K562 (cell line): ENCODE data around the gene INTS4. TPM values are rescaled to one million over a fixed set of nuclear protein-coding genes. Genes with fewer than 3 reads are reported as not detected.

ENCODE experiments used
- ATAC-seq: fragments of 200-7000 bp; cut with Tn5 transposase; 3 replicates; pipeline ENCODE4 v1.9.1; 2020; ENCODE audit warnings: moderate library complexity
- BruUV-seq: library from RNA; stranded (reverse); fragments of 400-500 nt; replicated peaks from 2 replicates; lab custom pipeline; 2021; lab: Mats Ljungman, UMichigan
- CTCF ChIA-PET: fragments of 300-600 bp; formaldehyde crosslinking; extraction: SDS; loops from one replicate; lab custom pipeline; 2021; ENCODE audit warnings: low intra/inter-chr PET ratio; lab: Yijun Ruan, JAX
- POLR2A ChIA-PET: fragments of 300-600, 350-650 bp; sonication (Branson Sonifier 250); formaldehyde crosslinking; extraction: SDS; loops from one replicate; lab custom pipeline; 2021; ENCODE audit warnings: antibody characterized with exemption, inconsistent platforms; lab: Yijun Ruan, JAX
- DNase-seq, 4 experiments: peaks; one replicate each; pipeline versions ENCODE4 v3.0.0 to v3.0.0-alpha.2; 2011 to 2018; ENCODE audit warnings: low spot score in 3 of 4, mixed read lengths in 3 of 4; ENCODE audit errors: extremely low read depth in 1 of 4
- FAIRE-seq: peaks from 2 replicates; lab custom pipeline; 2011; peaks lifted over from hg19 to GRCh38; lab: Jason Lieb, UNC
- H2AFZ ChIP-seq: 2 replicates; pipeline ENCODE4 v1.6.0; 2011; ENCODE audit warnings: low read depth, low read length, control low read depth, inconsistent platforms
- H3K27ac ChIP-seq: fragments of 200-600 bp; 3 replicates; pipeline ENCODE4 v1.8.0; 2011; ENCODE audit warnings: low read depth, mild to moderate bottlenecking, control low read depth, inconsistent platforms, low read length, moderate library complexity, mixed read lengths; ENCODE audit errors: extremely low read depth
- H3K27me3 ChIP-seq, 2 experiments: fragments of 300-600 bp in 1 of 2; 2 replicates in 1 of 2; 3 replicates in 1 of 2; pipeline versions ENCODE4 v1.6.0 to v1.8.0; 2011; ENCODE audit warnings: inconsistent platforms in 2 of 2, low read length in 2 of 2, mild to moderate bottlenecking in 1 of 2, mixed read lengths in 1 of 2, moderate library complexity in 1 of 2; ENCODE audit not compliant: control insufficient read depth in 2 of 2, insufficient read depth in 2 of 2
- H3K36me3 ChIP-seq: fragments of 300-600 bp; 3 replicates; pipeline ENCODE4 v1.8.0; 2011; ENCODE audit warnings: mild to moderate bottlenecking, low read length, inconsistent platforms; ENCODE audit not compliant: control insufficient read depth, insufficient read depth
- H3K4me1 ChIP-seq, 2 experiments: fragments of 200-600 bp in 1 of 2; replicated peaks in 1 of 2; 2 replicates in 1 of 2; 3 replicates in 1 of 2; pipeline versions ENCODE4 v1.5.1 to v1.8.0; 2011; ENCODE audit warnings: inconsistent platforms in 2 of 2, low read length in 2 of 2, mild to moderate bottlenecking in 1 of 2, mixed read lengths in 1 of 2, moderate library complexity in 1 of 2; ENCODE audit not compliant: control insufficient read depth in 2 of 2, insufficient read depth in 2 of 2
- H3K4me2 ChIP-seq: 2 replicates; pipeline ENCODE4 v1.6.1; 2011; ENCODE audit warnings: low read length, control low read depth, inconsistent platforms, mixed read lengths; ENCODE audit not compliant: insufficient read depth
- H3K4me3 ChIP-seq: fragments of 200-600 bp; sonication (generic), shearing (Covaris generic); 2 replicates; pipeline ENCODE4 v1.5.1; 2016; ENCODE audit warnings: control low read depth, inconsistent platforms
- H3K79me2 ChIP-seq: fragments of 200-600 bp; 3 replicates; pipeline ENCODE4 v1.8.0; 2011; ENCODE audit warnings: low read length, inconsistent platforms; ENCODE audit not compliant: control insufficient read depth, insufficient read depth
- H3K9ac ChIP-seq, 2 experiments: 2 replicates each; pipeline versions ENCODE4 v1.6.0 to v1.6.1; 2011; ENCODE audit warnings: low read depth in 2 of 2, low read length in 2 of 2, control low read depth in 1 of 2, inconsistent platforms in 1 of 2, mild to moderate bottlenecking in 1 of 2, mixed read lengths in 1 of 2; ENCODE audit not compliant: insufficient read depth in 1 of 2
- H3K9me1 ChIP-seq: one replicate; pipeline ENCODE4 v1.6.0; 2011; ENCODE audit warnings: inconsistent platforms, mild to moderate bottlenecking, low read length, moderate library complexity; ENCODE audit not compliant: control insufficient read depth, insufficient read depth
- H3K9me3 ChIP-seq: replicated peaks from 2 replicates; pipeline ENCODE4 v1.5.1; 2011; ENCODE audit warnings: low read depth, low read length, inconsistent platforms; ENCODE audit not compliant: control insufficient read depth, insufficient read depth
- H4K20me1 ChIP-seq: replicated peaks from 2 replicates; pipeline ENCODE4 v1.6.1; 2011; ENCODE audit warnings: low read length, inconsistent platforms, mixed read lengths; ENCODE audit not compliant: control insufficient read depth, insufficient read depth
- ARNT ChIP-seq, 2 experiments: fragments of 450-650 bp; IDR thresholded peaks; 2 replicates each; pipeline ENCODE4 v1.6.1; 2016; ENCODE audit warnings: mild to moderate bottlenecking in 1 of 2
- POLR2AphosphoS2 ChIP-seq: IDR thresholded peaks from 2 replicates; pipeline ENCODE4 v1.6.1; 2012; ENCODE audit warnings: low read length, improper control_type of control experiment
- TRIM24 ChIP-seq, 2 experiments: fragments of 450-650 bp; IDR thresholded peaks; 2 replicates each; pipeline ENCODE4 v1.6.1; 2016
- U2AF1 ChIP-seq: fragments of 200-400 bp; formaldehyde crosslinking; optimal IDR thresholded peaks from 2 replicates; pipeline ENCODE3; 2017; ENCODE audit warnings: mild to moderate bottlenecking, low read depth, low read length, moderate library complexity
- ZNF12 ChIP-seq: sonication (generic); formaldehyde crosslinking; IDR thresholded peaks from 2 replicates; pipeline ENCODE4 v1.4.0; 2020; ENCODE audit warnings: mild to moderate bottlenecking, missing genetic modification reagents
- WGBS: fragments of 100-300 bp; shearing (Covaris generic); methylation state at CpG from one replicate; pipeline ENCODE4 v1.1.6; 2016; ENCODE audit warnings: low coverage, mixed read lengths; ENCODE audit not compliant: insufficient coverage; ENCODE audit errors: missing lambda C conversion rate; 5-methylcytosine and 5-hydroxymethylcytosine counted together
- in situ Hi-C: fragments of 300-500 bp; cut with MboI; formaldehyde crosslinking; loops from 4 replicates; pipeline ENCODE4 v1.15.0; 2018; ENCODE audit warnings: inconsistent platforms, mixed read lengths
- intact Hi-C: fragments of 100-400 bp; cut with micrococcal nuclease; formaldehyde crosslinking; loops from 2 replicates; pipeline ENCODE4 v1.14.2; 2022
- polyA plus RNA-seq, 8 experiments: library from polyadenylated mRNA; depleted of rRNA in 4 of 8; stranded (reverse) in 5 of 8; unstranded in 3 of 8; fragments of >200 nt; fragmentation: Nextera tagmentation in 2 of 8; fragmentation: Illumina TruSeq in 1 of 8; extraction: Ambion mirVana in 2 of 8; extraction: Trizol in 1 of 8; gene quantifications; 2 replicates each; pipeline versions ENCODE4 v1.2.1 to v1.2.3, GENCODE V29; 2011 to 2014; ENCODE audit warnings: inconsistent platforms in 1 of 8, missing spikeins in 1 of 8
- total RNA-seq, 7 experiments: library from RNA; depleted of rRNA in 6 of 7; stranded (reverse); fragments of >200 nt in 6 of 7; fragmentation: Illumina TruSeq in 2 of 7; extraction: Trizol in 2 of 7; gene quantifications; 2 replicates each; pipeline versions ENCODE4 v1.2.1 to v1.2.3, GENCODE V29; 2011 to 2021; ENCODE audit warnings: low replicate concordance in 1 of 7
- TF ChIP-seq, protein P1 (sequence below): fragments of 450-650 bp; IDR thresholded peaks from 2 replicates; pipeline ENCODE4 v1.6.1; 2016; ENCODE audit warnings: mild to moderate bottlenecking
- TF ChIP-seq, protein P2 (sequence below): fragments of 250-450 bp; sonication (Bioruptor Pico); IDR thresholded peaks from 2 replicates; pipeline ENCODE4 v1.4.0; 2020
- TF ChIP-seq, protein P3 (sequence below): sonication (generic); formaldehyde crosslinking; IDR thresholded peaks from 2 replicates; pipeline ENCODE4 v1.8.1; 2023; ENCODE audit warnings: mild to moderate bottlenecking, missing genetic modification reagents
- TF ChIP-seq, protein P4 (sequence below), 2 experiments: fragments of 450-650 bp; IDR thresholded peaks; 2 replicates each; pipeline ENCODE4 v1.6.1; 2016

INTS4 gene
- total and polyA plus RNA-seq, 9 of the 15 experiments (the other 6 are each of a cell fraction or from before 2014, with no cell fraction given): 28.4 to 53.4 (median 44.5) TPM

DNA sequence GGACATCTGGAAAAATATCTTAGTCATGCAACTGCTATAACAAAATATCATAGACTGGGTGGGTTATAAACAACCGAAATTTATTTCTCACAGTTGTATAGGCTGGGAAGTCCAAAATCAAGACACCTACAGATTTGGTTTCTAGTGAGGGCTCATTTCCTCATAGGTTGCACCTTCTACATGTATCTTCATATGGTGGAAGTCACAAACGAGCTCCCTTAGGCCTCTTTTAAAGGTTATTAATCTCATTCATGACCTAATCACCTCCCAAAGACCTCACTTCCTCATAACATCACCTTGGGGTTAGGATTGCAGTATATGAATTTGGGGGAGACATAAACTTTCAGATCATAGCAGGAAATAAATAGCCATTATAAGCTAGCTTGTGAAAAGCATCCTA is 85.2 kb downstream of the INTS4 start:
- FAIRE-seq: no peak
- TF ChIP-seq ARNT (IDR thresholded peaks at IDR 0.05) (no peak), ZNF12 (CRISPR knock-in tag) (no peak), TRIM24 (IDR thresholded peaks at IDR 0.05) (no peak), U2AF1 (no peak), POLR2AphosphoS2 (no peak)
- TF ChIP-seq, protein P1, sequence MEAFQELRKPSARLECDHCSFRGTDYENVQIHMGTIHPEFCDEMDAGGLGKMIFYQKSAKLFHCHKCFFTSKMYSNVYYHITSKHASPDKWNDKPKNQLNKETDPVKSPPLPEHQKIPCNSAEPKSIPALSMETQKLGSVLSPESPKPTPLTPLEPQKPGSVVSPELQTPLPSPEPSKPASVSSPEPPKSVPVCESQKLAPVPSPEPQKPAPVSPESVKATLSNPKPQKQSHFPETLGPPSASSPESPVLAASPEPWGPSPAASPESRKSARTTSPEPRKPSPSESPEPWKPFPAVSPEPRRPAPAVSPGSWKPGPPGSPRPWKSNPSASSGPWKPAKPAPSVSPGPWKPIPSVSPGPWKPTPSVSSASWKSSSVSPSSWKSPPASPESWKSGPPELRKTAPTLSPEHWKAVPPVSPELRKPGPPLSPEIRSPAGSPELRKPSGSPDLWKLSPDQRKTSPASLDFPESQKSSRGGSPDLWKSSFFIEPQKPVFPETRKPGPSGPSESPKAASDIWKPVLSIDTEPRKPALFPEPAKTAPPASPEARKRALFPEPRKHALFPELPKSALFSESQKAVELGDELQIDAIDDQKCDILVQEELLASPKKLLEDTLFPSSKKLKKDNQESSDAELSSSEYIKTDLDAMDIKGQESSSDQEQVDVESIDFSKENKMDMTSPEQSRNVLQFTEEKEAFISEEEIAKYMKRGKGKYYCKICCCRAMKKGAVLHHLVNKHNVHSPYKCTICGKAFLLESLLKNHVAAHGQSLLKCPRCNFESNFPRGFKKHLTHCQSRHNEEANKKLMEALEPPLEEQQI: no peak
- TF ChIP-seq, protein P2, sequence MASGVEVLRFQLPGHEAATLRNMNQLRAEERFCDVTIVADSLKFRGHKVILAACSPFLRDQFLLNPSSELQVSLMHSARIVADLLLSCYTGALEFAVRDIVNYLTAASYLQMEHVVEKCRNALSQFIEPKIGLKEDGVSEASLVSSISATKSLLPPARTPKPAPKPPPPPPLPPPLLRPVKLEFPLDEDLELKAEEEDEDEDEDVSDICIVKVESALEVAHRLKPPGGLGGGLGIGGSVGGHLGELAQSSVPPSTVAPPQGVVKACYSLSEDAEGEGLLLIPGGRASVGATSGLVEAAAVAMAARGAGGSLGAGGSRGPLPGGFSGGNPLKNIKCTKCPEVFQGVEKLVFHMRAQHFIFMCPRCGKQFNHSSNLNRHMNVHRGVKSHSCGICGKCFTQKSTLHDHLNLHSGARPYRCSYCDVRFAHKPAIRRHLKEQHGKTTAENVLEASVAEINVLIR: no peak
- TF ChIP-seq, protein P3, sequence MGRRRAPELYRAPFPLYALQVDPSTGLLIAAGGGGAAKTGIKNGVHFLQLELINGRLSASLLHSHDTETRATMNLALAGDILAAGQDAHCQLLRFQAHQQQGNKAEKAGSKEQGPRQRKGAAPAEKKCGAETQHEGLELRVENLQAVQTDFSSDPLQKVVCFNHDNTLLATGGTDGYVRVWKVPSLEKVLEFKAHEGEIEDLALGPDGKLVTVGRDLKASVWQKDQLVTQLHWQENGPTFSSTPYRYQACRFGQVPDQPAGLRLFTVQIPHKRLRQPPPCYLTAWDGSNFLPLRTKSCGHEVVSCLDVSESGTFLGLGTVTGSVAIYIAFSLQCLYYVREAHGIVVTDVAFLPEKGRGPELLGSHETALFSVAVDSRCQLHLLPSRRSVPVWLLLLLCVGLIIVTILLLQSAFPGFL (CRISPR knock-in tag): no peak
- TF ChIP-seq, protein P4, sequence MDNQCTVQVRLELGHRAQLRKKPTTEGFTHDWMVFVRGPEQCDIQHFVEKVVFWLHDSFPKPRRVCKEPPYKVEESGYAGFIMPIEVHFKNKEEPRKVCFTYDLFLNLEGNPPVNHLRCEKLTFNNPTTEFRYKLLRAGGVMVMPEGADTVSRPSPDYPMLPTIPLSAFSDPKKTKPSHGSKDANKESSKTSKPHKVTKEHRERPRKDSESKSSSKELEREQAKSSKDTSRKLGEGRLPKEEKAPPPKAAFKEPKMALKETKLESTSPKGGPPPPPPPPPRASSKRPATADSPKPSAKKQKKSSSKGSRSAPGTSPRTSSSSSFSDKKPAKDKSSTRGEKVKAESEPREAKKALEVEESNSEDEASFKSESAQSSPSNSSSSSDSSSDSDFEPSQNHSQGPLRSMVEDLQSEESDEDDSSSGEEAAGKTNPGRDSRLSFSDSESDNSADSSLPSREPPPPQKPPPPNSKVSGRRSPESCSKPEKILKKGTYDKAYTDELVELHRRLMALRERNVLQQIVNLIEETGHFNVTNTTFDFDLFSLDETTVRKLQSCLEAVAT (IDR thresholded peaks at IDR 0.05): no peak
- TF ChIP-seq, all 486 proteins: peak for 0
- no peaks in the 10 kb centered on the region for H3K4me1 ChIP-seq
- H3K4me2 ChIP-seq: no peak overlapping the region
- ChIA-PET POLR2A (interaction anchor here (0.6 kb wide), 1 partner anchor 41 kb away, joined by 3 read pairs; no protein-coding TSS in a partner anchor), CTCF (no interaction called here)
- no peak for DNase-seq
- H3K79me2 ChIP-seq: no peaks in the 10 kb centered on the region
- H3K9me3 ChIP-seq: no peaks in the 10 kb centered on the region
- in situ Hi-C loops (no loop called here), intact Hi-C loops (no loop called here)
- H3K27ac ChIP-seq: no peak overlapping the region
- no peaks in the 10 kb centered on the region for H4K20me1 ChIP-seq
- H3K36me3 ChIP-seq: peaks cover 13% of the 10 kb centered on the region; the same call in 1 of the 3 replicates
- no peaks in the 10 kb centered on the region for H3K27me3 ChIP-seq
- no peak overlapping the region for H3K9ac ChIP-seq
- no peak for ATAC-seq
- no TSS peak for BruUV-seq
- H3K4me3 ChIP-seq: no peak overlapping the region
- H2AFZ ChIP-seq: no peak overlapping the region
- no peaks in the 10 kb centered on the region for H3K9me1 ChIP-seq
- WGBS: 65% methylated on average over 2 of the region's 2 CpGs
